ENCODE data around the gene LNPEP. TPM values are rescaled to one million over a fixed set of nuclear protein-coding genes. Genes with fewer than 3 reads are reported as not detected.

LNPEP gene
- total RNA-seq, 1 experiment from 2014 or later: 6.4 TPM

- ChIA-PET POLR2A (no interaction called here), CTCF (interaction anchor here (0.5 to 2.2 kb wide), 3 partner anchors 10 to 110 kb away, joined by 3 to 11 read pairs (median 3); partner anchors contain the start of gene LNPEP)
- no peaks in the 10 kb centered on the region for H3K9me3 Mint-ChIP-seq
- H3K36me3 Mint-ChIP-seq: no peaks in the 10 kb centered on the region
- no peak for TF ChIP-seq CREM (CRISPR knock-in tag; IDR thresholded peaks at IDR 0.05)
- TF ChIP-seq CDX4 (CRISPR knock-in tag; IDR thresholded peaks at IDR 0.05; ENCODE audit: borderline replicate concordance): no peak
- TF ChIP-seq SMAD3 (CRISPR knock-in tag; IDR thresholded peaks at IDR 0.05; ENCODE audit: borderline replicate concordance): no peak
- TF ChIP-seq ERG (CRISPR knock-in tag; IDR thresholded peaks at IDR 0.05): no peak
- no peak for TF ChIP-seq SMAD4 (CRISPR knock-in tag; IDR thresholded peaks at IDR 0.05)
- no peak for TF ChIP-seq NFYB (CRISPR knock-in tag; conservative IDR thresholded peaks at IDR 0.05; ENCODE audit: low read depth)
- H3K27ac Mint-ChIP-seq: no peak overlapping the region
- no peak for DNase-seq (ENCODE audit: low spot score)
- no peak overlapping the region for H3K4me3 Mint-ChIP-seq
- no peak for ATAC-seq
- no peaks in the 10 kb centered on the region for H3K27me3 Mint-ChIP-seq (ENCODE audit: low read depth)
- peaks cover 13% of the 10 kb centered on the region for H3K4me1 Mint-ChIP-seq
Measured at GRCh38 chr5:96978812-96979449, 43.1 kb downstream of the LNPEP start.

GRCh38 chr5:96984506-96985192, 48.8 kb downstream of the LNPEP start:
- DNase-seq (ENCODE audit: low spot score): no peak
- Mint-ChIP-seq H3K36me3 (no peaks in the 10 kb centered on the region), H3K27me3 (ENCODE audit: low read depth) (no peaks in the 10 kb centered on the region), H3K4me1 (no peaks in the 10 kb centered on the region), H3K9me3 (no peaks in the 10 kb centered on the region), H3K27ac (no peak overlapping the region), H3K4me3 (no peak overlapping the region)
- TF ChIP-seq AR (CRISPR knock-in tag; IDR thresholded peaks at IDR 0.05) (no peak), FOXK1 (CRISPR knock-in tag; IDR thresholded peaks at IDR 0.05) (no peak), PRRX2 (CRISPR knock-in tag; IDR thresholded peaks at IDR 0.05) (no peak), GRHL2 (CRISPR knock-in tag; IDR thresholded peaks at IDR 0.05; ENCODE audit: insufficient replicate concordance, severe bottlenecking) (no peak), TCF7 (CRISPR knock-in tag; IDR thresholded peaks at IDR 0.05; ENCODE audit: low read depth) (no peak), NFATC4 (CRISPR knock-in tag; IDR thresholded peaks at IDR 0.05) (no peak), MAX (CRISPR knock-in tag; IDR thresholded peaks at IDR 0.05) (no peak), FOXP1 (CRISPR knock-in tag; IDR thresholded peaks at IDR 0.05; ENCODE audit: borderline replicate concordance) (no peak), NFYB (CRISPR knock-in tag; conservative IDR thresholded peaks at IDR 0.05; ENCODE audit: low read depth) (no peak), CDX4 (CRISPR knock-in tag; IDR thresholded peaks at IDR 0.05; ENCODE audit: borderline replicate concordance) (no peak), ZMAT4 (CRISPR knock-in tag; IDR thresholded peaks at IDR 0.05) (no peak), ZNF512 (CRISPR knock-in tag; IDR thresholded peaks at IDR 0.05; ENCODE audit: borderline replicate concordance) (no peak), NR3C1 (CRISPR knock-in tag; conservative IDR thresholded peaks at IDR 0.05; ENCODE audit: low read depth) (no peak), SOX15 (CRISPR knock-in tag; IDR thresholded peaks at IDR 0.05) (no peak), CBFB (CRISPR knock-in tag; IDR thresholded peaks at IDR 0.05; ENCODE audit: low read depth) (no peak), ZNF416 (CRISPR knock-in tag; IDR thresholded peaks at IDR 0.05) (no peak), GTF2I (CRISPR knock-in tag; conservative IDR thresholded peaks at IDR 0.05) (no peak), USF1 (CRISPR knock-in tag; IDR thresholded peaks at IDR 0.05) (no peak), HMGA2 (CRISPR knock-in tag; IDR thresholded peaks at IDR 0.05) (no peak)
- ChIA-PET CTCF (no interaction called here), POLR2A (no interaction called here)
- no peak for ATAC-seq

Measured in WTC11 (cell line).